ENCODE measurements around the gene HMCN1.

The HMCN1 gene

GRCh38 chr1:186063091-186063657, 329.0 kb downstream of the HMCN1 start:
- no peak overlapping the region for H3K4me3 ChIP-seq (ENCODE audit: low read depth, low read length)

GRCh38 chr1:186066411-186066810, 332.2 kb downstream of the HMCN1 start:
- H3K4me3 ChIP-seq (ENCODE audit: low read depth, low read length): no peak overlapping the region

GRCh38 chr1:186073697-186074096, 339.5 kb downstream of the HMCN1 start:
- H3K4me3 ChIP-seq (ENCODE audit: low read depth, low read length): no peak overlapping the region

DNA sequence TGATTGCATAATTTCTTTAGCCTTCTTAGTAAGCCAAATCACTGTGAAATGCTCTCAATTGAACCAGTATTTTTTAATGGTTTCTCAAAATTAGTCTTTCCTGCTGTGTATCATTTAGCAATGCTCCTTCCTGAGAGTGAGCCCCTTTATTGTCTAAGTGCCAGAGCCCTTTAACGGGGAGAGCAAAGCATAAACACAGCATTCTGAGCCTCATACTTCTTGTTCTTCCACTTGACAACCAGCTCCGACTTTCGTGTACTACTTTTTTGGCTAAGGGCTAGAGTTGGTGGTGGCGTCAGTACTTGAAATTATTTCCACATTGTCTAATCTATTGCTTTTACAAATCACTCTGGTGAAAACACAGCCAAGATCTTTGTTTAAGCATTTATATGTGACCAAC, 341.8 kb downstream of the HMCN1 start:
- no peak overlapping the region for H3K4me3 ChIP-seq (ENCODE audit: low read depth, low read length)

GRCh38 chr1:186078245-186078644, 344.1 kb downstream of the HMCN1 start:
- H3K4me3 ChIP-seq (ENCODE audit: low read depth, low read length): no peak overlapping the region

GRCh38 chr1:186079084-186079684, 345.0 kb downstream of the HMCN1 start:
- H3K4me3 ChIP-seq (ENCODE audit: low read depth, low read length): no peak overlapping the region

DNA sequence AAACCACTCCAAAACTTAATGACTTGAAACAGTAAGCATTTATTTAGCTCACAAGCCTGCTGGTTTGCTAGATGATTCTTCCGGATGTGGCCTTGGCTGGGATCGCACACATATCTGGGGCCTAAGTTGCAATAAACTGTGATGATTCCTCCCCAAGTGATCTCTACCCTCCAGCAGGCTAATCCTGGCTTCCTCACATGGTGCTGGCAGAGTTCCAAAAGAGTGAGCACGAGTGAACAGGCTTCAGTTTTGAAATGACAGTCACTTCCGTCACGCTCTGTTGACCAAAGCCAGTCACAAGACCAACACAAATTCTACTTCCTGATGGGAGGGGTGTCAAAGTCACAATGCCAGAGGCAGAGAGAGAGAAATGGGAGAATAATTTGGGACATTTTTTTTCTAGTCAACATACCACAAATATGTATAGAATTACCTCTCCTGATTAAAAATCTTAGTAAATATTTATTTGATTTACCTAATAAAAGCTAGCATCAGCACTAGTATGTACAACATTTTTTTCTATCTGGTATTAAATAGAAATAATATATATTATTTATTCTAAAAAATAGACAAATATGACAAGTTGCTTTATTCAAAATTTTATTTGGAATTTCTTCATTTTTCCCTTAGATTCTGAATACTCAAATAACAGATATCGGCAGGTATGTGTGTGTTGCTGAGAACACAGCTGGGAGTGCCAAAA, 348.2 kb downstream of the HMCN1 start:
- H3K4me3 ChIP-seq (ENCODE audit: low read depth, low read length): no peak overlapping the region

GRCh38 chr1:186086583-186086982, 352.4 kb downstream of the HMCN1 start:
- no peak overlapping the region for H3K4me3 ChIP-seq (ENCODE audit: low read depth, low read length)

- H3K4me3 ChIP-seq (ENCODE audit: low read depth, low read length): no peak overlapping the region
Measured at GRCh38 chr1:186089940-186090339, 355.7 kb downstream of the HMCN1 start.

- H3K4me3 ChIP-seq (ENCODE audit: low read depth, low read length): no peak overlapping the region
Measured at GRCh38 chr1:186091222-186091720, 357.1 kb downstream of the HMCN1 start.

DNA sequence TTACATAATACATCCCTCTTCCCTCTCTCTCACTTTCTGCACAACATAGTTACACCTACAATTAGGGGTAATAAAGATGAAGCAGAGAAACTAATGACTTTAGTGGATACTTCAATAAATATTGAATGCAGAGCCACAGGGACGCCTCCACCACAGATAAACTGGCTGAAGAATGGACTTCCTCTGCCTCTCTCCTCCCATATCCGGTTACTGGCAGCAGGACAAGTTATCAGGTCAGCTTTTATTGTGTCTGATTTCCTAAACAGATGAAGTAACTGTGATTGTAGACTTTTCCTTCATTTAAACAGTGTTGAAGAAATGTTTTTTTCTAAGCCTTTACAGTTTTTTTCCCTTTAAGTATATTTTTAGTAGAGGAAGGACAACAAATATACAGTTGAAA, 359.2 kb downstream of the HMCN1 start:
- no peak overlapping the region for H3K4me3 ChIP-seq (ENCODE audit: low read depth, low read length)

- H3K4me3 ChIP-seq (ENCODE audit: low read depth, low read length): no peak overlapping the region
Measured at GRCh38 chr1:186094172-186094571, 360.0 kb downstream of the HMCN1 start.

GRCh38 chr1:186099336-186100104, 365.3 kb downstream of the HMCN1 start:
- no peak overlapping the region for H3K4me3 ChIP-seq (ENCODE audit: low read depth, low read length)

DNA sequence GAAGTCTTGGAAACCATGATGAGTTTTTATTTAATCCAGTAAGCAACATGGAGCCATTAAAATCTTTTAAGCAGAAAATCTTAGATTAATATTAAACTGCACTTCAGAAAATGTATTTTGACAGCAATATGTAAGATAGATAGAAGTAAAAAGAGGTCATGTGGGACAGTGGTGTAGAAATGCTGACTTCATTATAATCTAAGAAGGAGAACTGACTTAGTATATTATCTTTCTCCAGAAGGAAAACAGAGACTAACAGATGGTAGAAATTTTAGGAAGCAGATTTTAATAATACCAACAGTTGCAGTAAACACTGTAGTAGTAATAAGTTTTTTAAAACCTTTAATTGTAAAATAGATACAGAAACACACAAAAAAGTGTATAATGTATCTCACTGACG, 367.9 kb downstream of the HMCN1 start:
- no peak overlapping the region for H3K4me3 ChIP-seq (ENCODE audit: low read depth, low read length)

- H3K4me3 ChIP-seq (ENCODE audit: low read depth, low read length): no peak overlapping the region
Measured at GRCh38 chr1:186102547-186103148, 368.5 kb downstream of the HMCN1 start.

DNA sequence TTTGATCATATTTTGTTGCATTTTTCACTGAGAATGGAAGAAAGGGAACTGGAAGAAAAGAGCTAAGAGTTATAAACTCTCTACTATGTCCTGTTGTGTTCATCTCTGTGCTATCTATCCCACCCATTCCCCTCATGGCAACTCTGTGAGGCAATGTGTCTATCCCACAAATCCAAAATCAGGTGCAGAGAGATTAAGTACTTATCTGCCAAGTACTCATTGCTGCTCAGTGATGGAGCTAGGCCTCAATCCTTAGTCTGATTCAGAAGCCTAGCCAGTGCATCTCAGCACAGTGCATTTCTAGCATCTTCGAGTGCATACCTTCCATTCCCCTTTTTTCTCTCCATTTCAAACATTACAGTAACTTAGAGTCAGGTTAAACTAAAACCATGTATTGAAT, 370.3 kb downstream of the HMCN1 start:
- H3K4me3 ChIP-seq (ENCODE audit: low read depth, low read length): no peak overlapping the region

- H3K4me3 ChIP-seq (ENCODE audit: low read depth, low read length): no peak overlapping the region
Measured at GRCh38 chr1:186112280-186112679, 378.1 kb downstream of the HMCN1 start.

DNA sequence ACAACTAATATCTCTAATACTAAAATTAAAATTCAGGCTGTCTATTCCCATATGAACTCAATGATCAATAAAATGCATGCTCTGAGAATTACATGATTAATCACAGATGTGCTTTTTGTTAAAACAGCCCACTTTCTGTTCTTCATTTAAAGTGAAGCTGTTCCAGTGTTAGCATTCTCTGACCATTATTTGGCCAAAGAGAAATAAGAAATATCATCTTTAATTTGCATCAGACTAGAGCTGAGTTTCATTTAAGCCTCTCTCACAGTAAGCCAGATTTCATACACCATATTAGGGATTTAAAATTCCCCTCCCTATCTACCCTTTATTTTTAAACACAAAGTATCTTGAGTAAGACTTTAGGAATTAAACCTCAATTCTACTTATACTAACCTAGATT, 379.3 kb downstream of the HMCN1 start:
- H3K4me3 ChIP-seq (ENCODE audit: low read depth, low read length): no peak overlapping the region

DNA sequence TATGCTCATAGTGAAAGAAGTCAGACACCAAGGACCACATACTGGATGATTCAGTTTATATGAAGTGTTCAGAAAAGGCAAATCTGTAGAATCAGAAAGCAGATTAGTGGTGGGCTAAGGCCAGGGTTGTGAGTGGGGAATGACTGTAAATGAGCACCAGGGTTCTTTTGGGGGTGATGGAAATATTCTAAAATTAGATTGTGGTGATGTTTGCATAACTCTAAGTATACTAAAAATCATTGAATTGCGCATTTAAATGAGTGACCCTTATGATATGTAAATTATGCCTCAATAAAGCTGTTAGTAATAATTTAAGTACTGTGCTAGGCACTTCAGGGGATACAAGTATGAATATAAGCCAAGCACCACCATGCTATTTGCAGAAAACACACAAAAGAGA, 384.5 kb downstream of the HMCN1 start:
- no peak overlapping the region for H3K4me3 ChIP-seq (ENCODE audit: low read depth, low read length)

DNA sequence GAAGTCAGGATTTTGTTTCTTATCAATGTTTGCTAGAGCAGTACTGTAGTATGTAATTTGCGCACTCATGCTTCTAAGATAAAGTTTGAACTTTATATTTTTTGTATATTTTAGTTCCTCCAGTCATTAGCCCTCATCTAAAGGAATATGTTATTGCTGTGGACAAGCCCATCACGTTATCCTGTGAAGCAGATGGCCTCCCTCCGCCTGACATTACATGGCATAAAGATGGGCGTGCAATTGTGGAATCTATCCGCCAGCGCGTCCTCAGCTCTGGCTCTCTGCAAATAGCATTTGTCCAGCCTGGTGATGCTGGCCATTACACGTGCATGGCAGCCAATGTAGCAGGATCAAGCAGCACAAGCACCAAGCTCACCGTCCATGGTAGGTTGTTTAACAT, 388.6 kb downstream of the HMCN1 start:
- H3K4me3 ChIP-seq (ENCODE audit: low read depth, low read length): no peak overlapping the region

GRCh38 chr1:186125035-186125434, 390.8 kb downstream of the HMCN1 start:
- no peak overlapping the region for H3K4me3 ChIP-seq (ENCODE audit: low read depth, low read length)
